Measurements from ENCODE around the gene TANC1.

TANC1 gene

GRCh38 chr2:159234868-159235267 is 266.4 kb downstream of the TANC1 start:
- Histone ChIP-seq H3K4me1 (ENCODE audit: control insufficient read depth, insufficient read depth, low read length) (no peaks in the 10 kb centered on the region), H3K36me3 (ENCODE audit: control insufficient read depth, insufficient read depth, low read length) (peaks cover 26% of the 10 kb centered on the region)

GRCh38 chr2:159243529-159243928 is 275.1 kb downstream of the TANC1 start:
- H3K27ac ChIP-seq (ENCODE audit: low read depth, low read length), result 0 out of 2 replicates have a peak overlapping the region, but pooled peaks have one; percentile 45
- H3K27me3 ChIP-seq (ENCODE audit: control insufficient read depth, insufficient read depth, low read length), result no peaks in the 10 kb centered on the region
- peaks cover 4% of the 10 kb centered on the region; the same call in 1 of the 2 replicates for H3K4me1 ChIP-seq (ENCODE audit: control insufficient read depth, insufficient read depth, low read length)
- no peak overlapping the region for H3K9ac ChIP-seq (ENCODE audit: low read length)
- peaks cover 8% of the 10 kb centered on the region for H3K36me3 ChIP-seq (ENCODE audit: control insufficient read depth, insufficient read depth, low read length)
- no peaks in the 10 kb centered on the region for H3K9me3 ChIP-seq (ENCODE audit: control insufficient read depth, insufficient read depth, low read depth, low read length)
- H3K4me3 ChIP-seq (ENCODE audit: low read depth, low read length), result no peak overlapping the region

More at GRCh38 chr2:159234868-159235267, 266.4 kb downstream of the TANC1 start:
- no peak overlapping the region for H3K4me3 ChIP-seq (ENCODE audit: low read depth, low read length)
- no peaks in the 10 kb centered on the region for H3K27me3 ChIP-seq (ENCODE audit: control insufficient read depth, insufficient read depth, low read length)
- no peak overlapping the region for H3K9ac ChIP-seq (ENCODE audit: low read length)
- H3K27ac ChIP-seq (ENCODE audit: low read depth, low read length), result no peak overlapping the region
- no peaks in the 10 kb centered on the region for H3K9me3 ChIP-seq (ENCODE audit: control insufficient read depth, insufficient read depth, low read depth, low read length)

- no peaks in the 10 kb centered on the region; the same call in 1 of the 2 replicates for H3K36me3 ChIP-seq (ENCODE audit: control insufficient read depth, insufficient read depth, low read length)
- no peaks in the 10 kb centered on the region for H3K27me3 ChIP-seq (ENCODE audit: control insufficient read depth, insufficient read depth, low read length)
- H3K4me3 ChIP-seq (ENCODE audit: low read depth, low read length), result no peak overlapping the region
- peaks cover 4% of the 10 kb centered on the region; the same call in 1 of the 2 replicates for H3K4me1 ChIP-seq (ENCODE audit: control insufficient read depth, insufficient read depth, low read length)
- H3K9me3 ChIP-seq (ENCODE audit: control insufficient read depth, insufficient read depth, low read depth, low read length), result no peaks in the 10 kb centered on the region
- no peak overlapping the region for H3K9ac ChIP-seq (ENCODE audit: low read length)
- no peak overlapping the region for H3K27ac ChIP-seq (ENCODE audit: low read depth, low read length)
Observed at GRCh38 chr2:159246325-159246988, 278.0 kb downstream of the TANC1 start.

- H3K27me3 ChIP-seq (ENCODE audit: control insufficient read depth, insufficient read depth, low read length), result no peaks in the 10 kb centered on the region
- H3K9me3 ChIP-seq (ENCODE audit: control insufficient read depth, insufficient read depth, low read depth, low read length), result no peaks in the 10 kb centered on the region
- no peak overlapping the region for H3K4me3 ChIP-seq (ENCODE audit: low read depth, low read length)
- no peaks in the 10 kb centered on the region for H3K36me3 ChIP-seq (ENCODE audit: control insufficient read depth, insufficient read depth, low read length)
- no peaks in the 10 kb centered on the region for H3K4me1 ChIP-seq (ENCODE audit: control insufficient read depth, insufficient read depth, low read length)
- H3K9ac ChIP-seq (ENCODE audit: low read length), result no peak overlapping the region
- no peak overlapping the region for H3K27ac ChIP-seq (ENCODE audit: low read depth, low read length)
Observed at GRCh38 chr2:159249990-159250715, 281.7 kb downstream of the TANC1 start.

GRCh38 chr2:159251296-159252173 is 283.1 kb downstream of the TANC1 start:
- Histone ChIP-seq H3K4me1 (ENCODE audit: control insufficient read depth, insufficient read depth, low read length) (no peaks in the 10 kb centered on the region), H3K27me3 (ENCODE audit: control insufficient read depth, insufficient read depth, low read length) (no peaks in the 10 kb centered on the region), H3K27ac (ENCODE audit: low read depth, low read length) (no peak overlapping the region), H3K9ac (ENCODE audit: low read length) (no peak overlapping the region), H3K9me3 (ENCODE audit: control insufficient read depth, insufficient read depth, low read depth, low read length) (no peaks in the 10 kb centered on the region), H3K4me3 (ENCODE audit: low read depth, low read length) (no peak overlapping the region), H3K36me3 (ENCODE audit: control insufficient read depth, insufficient read depth, low read length) (0 out of 2 replicates have a peak, but pooled peaks cover 5% of the 10 kb centered on the region)

- Histone ChIP-seq H3K4me1 (ENCODE audit: control insufficient read depth, insufficient read depth, low read length) (no peaks in the 10 kb centered on the region), H3K27ac (ENCODE audit: low read depth, low read length) (no peak overlapping the region), H3K4me3 (ENCODE audit: low read depth, low read length) (no peak overlapping the region)
Observed at GRCh38 chr2:159252905-159253304, 284.5 kb downstream of the TANC1 start.

GRCh38 chr2:159256159-159256558 is 287.7 kb downstream of the TANC1 start:
- Histone ChIP-seq H3K27me3 (ENCODE audit: control insufficient read depth, insufficient read depth, low read length) (no peaks in the 10 kb centered on the region), H3K4me3 (ENCODE audit: low read depth, low read length) (no peak overlapping the region), H3K27ac (ENCODE audit: low read depth, low read length) (no peak overlapping the region), H3K36me3 (ENCODE audit: control insufficient read depth, insufficient read depth, low read length) (peaks cover 8% of the 10 kb centered on the region), H3K9ac (ENCODE audit: low read length) (no peak overlapping the region), H3K4me1 (ENCODE audit: control insufficient read depth, insufficient read depth, low read length) (no peaks in the 10 kb centered on the region), H3K9me3 (ENCODE audit: control insufficient read depth, insufficient read depth, low read depth, low read length) (no peaks in the 10 kb centered on the region)

More at GRCh38 chr2:159252905-159253304, 284.5 kb downstream of the TANC1 start:
- H3K9ac ChIP-seq (ENCODE audit: low read length), result no peak overlapping the region
- no peaks in the 10 kb centered on the region for H3K27me3 ChIP-seq (ENCODE audit: control insufficient read depth, insufficient read depth, low read length)
- H3K36me3 ChIP-seq (ENCODE audit: control insufficient read depth, insufficient read depth, low read length), result peaks cover 8% of the 10 kb centered on the region
- no peaks in the 10 kb centered on the region for H3K9me3 ChIP-seq (ENCODE audit: control insufficient read depth, insufficient read depth, low read depth, low read length)

- Histone ChIP-seq H3K9me3 (ENCODE audit: control insufficient read depth, insufficient read depth, low read depth, low read length) (no peaks in the 10 kb centered on the region), H3K4me3 (ENCODE audit: low read depth, low read length) (no peak overlapping the region), H3K4me1 (ENCODE audit: control insufficient read depth, insufficient read depth, low read length) (peaks cover 10% of the 10 kb centered on the region; the same call in 1 of the 2 replicates), H3K27ac (ENCODE audit: low read depth, low read length) (no peak overlapping the region), H3K27me3 (ENCODE audit: control insufficient read depth, insufficient read depth, low read length) (no peaks in the 10 kb centered on the region), H3K9ac (ENCODE audit: low read length) (no peak overlapping the region), H3K36me3 (ENCODE audit: control insufficient read depth, insufficient read depth, low read length) (peaks cover 3% of the 10 kb centered on the region)
Observed at GRCh38 chr2:159262226-159262625, 293.8 kb downstream of the TANC1 start.

GRCh38 chr2:159262904-159263303 is 294.5 kb downstream of the TANC1 start:
- H3K27me3 ChIP-seq (ENCODE audit: control insufficient read depth, insufficient read depth, low read length), result no peaks in the 10 kb centered on the region
- H3K4me3 ChIP-seq (ENCODE audit: low read depth, low read length), result no peak overlapping the region
- no peaks in the 10 kb centered on the region for H3K9me3 ChIP-seq (ENCODE audit: control insufficient read depth, insufficient read depth, low read depth, low read length)
- H3K27ac ChIP-seq (ENCODE audit: low read depth, low read length), result no peak overlapping the region
- no peak overlapping the region for H3K9ac ChIP-seq (ENCODE audit: low read length)
- no peaks in the 10 kb centered on the region for H3K36me3 ChIP-seq (ENCODE audit: control insufficient read depth, insufficient read depth, low read length)
- H3K4me1 ChIP-seq (ENCODE audit: control insufficient read depth, insufficient read depth, low read length), result peaks cover 10% of the 10 kb centered on the region; the same call in 1 of the 2 replicates

- H3K4me3 ChIP-seq (ENCODE audit: low read depth, low read length), result no peak overlapping the region
- H3K9ac ChIP-seq (ENCODE audit: low read length), result no peak overlapping the region
- no peaks in the 10 kb centered on the region for H3K9me3 ChIP-seq (ENCODE audit: control insufficient read depth, insufficient read depth, low read depth, low read length)
- no peaks in the 10 kb centered on the region for H3K36me3 ChIP-seq (ENCODE audit: control insufficient read depth, insufficient read depth, low read length)
- H3K27ac ChIP-seq (ENCODE audit: low read depth, low read length), result peak overlapping the region; percentile 17; the same call in 1 of the 2 replicates
- no peaks in the 10 kb centered on the region for H3K27me3 ChIP-seq (ENCODE audit: control insufficient read depth, insufficient read depth, low read length)
- peaks cover 10% of the 10 kb centered on the region; the same call in 1 of the 2 replicates for H3K4me1 ChIP-seq (ENCODE audit: control insufficient read depth, insufficient read depth, low read length)
Observed at GRCh38 chr2:159265171-159265576, 296.7 kb downstream of the TANC1 start.

All from HUES6 (cell line).